HCT116 (cell line): Measurements from ENCODE around the gene KCTD14. TPM values are rescaled to one million over a fixed set of nuclear protein-coding genes. Genes with fewer than 3 reads are reported as not detected.

ENCODE experiments used
- ATAC-seq: fragments of 200-7000 bp; cut with Tn5 transposase; 2 replicates; pipeline ENCODE4 v1.9.1; 2020; ENCODE audit warnings: mild to moderate bottlenecking, moderate library complexity
- BruUV-seq: library from RNA; stranded (reverse); fragments of 400-500 nt; replicated peaks from 2 replicates; lab custom pipeline; 2021; lab: Mats Ljungman, UMichigan
- CTCF ChIA-PET: fragments of 300-600 bp; sonication (Branson Sonifier 250); formaldehyde crosslinking; loops from one replicate; lab custom pipeline; 2021; ENCODE audit warnings: antibody characterized with exemption; lab: Charles Lee
- POLR2A ChIA-PET: fragments of 300-600, 350-600 bp; sonication (Branson Sonifier 250); formaldehyde crosslinking; loops from one replicate; lab custom pipeline; 2021; ENCODE audit warnings: antibody characterized with exemption; lab: Charles Lee
- RAD21 ChIA-PET, 2 experiments: fragments of 300-600 bp; sonication (Branson Sonifier 250); formaldehyde crosslinking; loops; one replicate each; lab custom pipeline; 2023; ENCODE audit warnings: low total read pairs in 2 of 2; ENCODE audit not compliant: uncharacterized antibody in 2 of 2, unreplicated experiment in 2 of 2, low non-redundant PET in 1 of 2; lab: Charles Lee
- DNase-seq: peaks from one replicate; pipeline ENCODE4 v3.0.0-alpha.2; 2010; ENCODE audit warnings: low read depth, low spot score
- H2AFZ ChIP-seq: fragments of 200-600 bp; shearing (Covaris generic), sonication (generic); 2 replicates; pipeline ENCODE4 v1.6.1; 2017; ENCODE audit warnings: low read depth, mixed run types, mixed read lengths, antibody characterized with exemption, low read length; ENCODE audit not compliant: poor library complexity, severe bottlenecking
- H3K27ac ChIP-seq: 2 replicates; pipeline ENCODE4 v1.5.1; 2012; ENCODE audit warnings: low read depth, low read length
- H3K27me3 ChIP-seq: fragments of 200-600 bp; sonication (generic); 2 replicates; pipeline ENCODE4 v1.6.1; 2016; ENCODE audit warnings: mixed run types, low read length, mixed read lengths; ENCODE audit not compliant: insufficient read depth
- H3K36me3 ChIP-seq, 2 experiments: fragments of 200-500 bp in 1 of 2; fragments of 200-600 bp in 1 of 2; sonication (Bioruptor generic) in 1 of 2; sonication (generic) in 1 of 2; 2 replicates each; pipeline versions ENCODE4 v1.5.1 to v1.6.1; 2014 to 2016; ENCODE audit warnings: low read length in 2 of 2, inconsistent platforms in 1 of 2, mixed read lengths in 1 of 2, mixed run types in 1 of 2; ENCODE audit not compliant: insufficient read depth in 2 of 2, control insufficient read depth in 1 of 2
- H3K4me1 ChIP-seq, 2 experiments: fragments of 200-600 bp in 1 of 2; sonication (generic) in 1 of 2; 2 replicates each; pipeline versions ENCODE4 v1.5.1 to v1.6.1; 2012 to 2017; ENCODE audit warnings: low read length in 2 of 2, inconsistent platforms in 1 of 2, mild to moderate bottlenecking in 1 of 2, mixed read lengths in 1 of 2, mixed run types in 1 of 2, moderate library complexity in 1 of 2; ENCODE audit not compliant: insufficient read depth in 2 of 2, control insufficient read depth in 1 of 2
- H3K4me2 ChIP-seq: fragments of 200-600 bp; sonication (generic); 2 replicates; pipeline ENCODE4 v1.6.1; 2017; ENCODE audit warnings: mixed run types, low read length, mixed read lengths
- H3K4me3 ChIP-seq, 2 experiments: fragments of 200-600 bp in 1 of 2; sonication (generic) in 1 of 2; replicated peaks in 1 of 2; 2 replicates each; pipeline ENCODE4 v1.5.1; 2011 to 2016; ENCODE audit warnings: low read length in 2 of 2, control low read depth in 1 of 2, low read depth in 1 of 2, mild to moderate bottlenecking in 1 of 2, mixed read lengths in 1 of 2, mixed run types in 1 of 2
- H3K79me2 ChIP-seq: fragments of 200-600 bp; sonication (generic); 2 replicates; pipeline ENCODE4 v1.6.1; 2017; ENCODE audit warnings: mild to moderate bottlenecking, mixed run types, low read length, moderate library complexity, mixed read lengths; ENCODE audit not compliant: insufficient read depth
- H3K9ac ChIP-seq: fragments of 200-600 bp; sonication (generic); 2 replicates; pipeline ENCODE4 v1.6.1; 2016; ENCODE audit warnings: low read length, mixed read lengths
- H3K9me2 ChIP-seq: fragments of 200-600 bp; sonication (generic), shearing (Covaris generic); 2 replicates; pipeline ENCODE4 v1.6.1; 2017; ENCODE audit warnings: mixed run types, mild to moderate bottlenecking, moderate library complexity; ENCODE audit not compliant: insufficient read depth
- H3K9me3 ChIP-seq, 2 experiments: fragments of 200-500 bp in 1 of 2; fragments of 200-600 bp in 1 of 2; sonication (Bioruptor generic) in 1 of 2; sonication (generic) in 1 of 2; 2 replicates each; pipeline ENCODE4 v1.6.1; 2014 to 2017; ENCODE audit warnings: low read length in 2 of 2, mixed read lengths in 2 of 2, inconsistent platforms in 1 of 2, low read depth in 1 of 2, mild to moderate bottlenecking in 1 of 2, mixed run types in 1 of 2, moderate library complexity in 1 of 2; ENCODE audit not compliant: control insufficient read depth in 1 of 2, insufficient read depth in 1 of 2
- H4K20me1 ChIP-seq: fragments of 200-600 bp; sonication (generic), shearing (Covaris generic); 2 replicates; pipeline ENCODE4 v1.6.1; 2017; ENCODE audit warnings: mixed run types, mild to moderate bottlenecking, moderate library complexity; ENCODE audit not compliant: insufficient read depth
- FOSL1 ChIP-seq: IDR thresholded peaks from 2 replicates; pipeline ENCODE4 v1.6.1; 2012; ENCODE audit warnings: low read depth
- JUND ChIP-seq: IDR thresholded peaks from 2 replicates; pipeline ENCODE4 v1.6.1; 2012
- SIN3A ChIP-seq: IDR thresholded peaks from 2 replicates; pipeline ENCODE4 v1.6.1; 2012; ENCODE audit warnings: low read depth
- SRF ChIP-seq: IDR thresholded peaks from 2 replicates; pipeline ENCODE4 v1.6.1; 2012; ENCODE audit warnings: low read depth
- intact Hi-C: fragments of 100-400 bp; cut with micrococcal nuclease; formaldehyde crosslinking; loops from 2 replicates; pipeline ENCODE4 v1.10.0; 2022
- total RNA-seq: library from RNA; stranded (reverse); gene quantifications from one replicate; pipeline ENCODE4 v1.2.1, GENCODE V29; 2021; ENCODE audit not compliant: unreplicated experiment
- TF ChIP-seq, protein P1 (sequence below): IDR thresholded peaks from 2 replicates; pipeline ENCODE4 v1.6.1; 2011; ENCODE audit warnings: mild to moderate bottlenecking, low read length, moderate library complexity; ENCODE audit not compliant: insufficient replicate concordance; ENCODE audit errors: extremely low read depth

KCTD14 gene
- total RNA-seq, 1 experiment from 2014 or later, result 15.2 TPM

DNA sequence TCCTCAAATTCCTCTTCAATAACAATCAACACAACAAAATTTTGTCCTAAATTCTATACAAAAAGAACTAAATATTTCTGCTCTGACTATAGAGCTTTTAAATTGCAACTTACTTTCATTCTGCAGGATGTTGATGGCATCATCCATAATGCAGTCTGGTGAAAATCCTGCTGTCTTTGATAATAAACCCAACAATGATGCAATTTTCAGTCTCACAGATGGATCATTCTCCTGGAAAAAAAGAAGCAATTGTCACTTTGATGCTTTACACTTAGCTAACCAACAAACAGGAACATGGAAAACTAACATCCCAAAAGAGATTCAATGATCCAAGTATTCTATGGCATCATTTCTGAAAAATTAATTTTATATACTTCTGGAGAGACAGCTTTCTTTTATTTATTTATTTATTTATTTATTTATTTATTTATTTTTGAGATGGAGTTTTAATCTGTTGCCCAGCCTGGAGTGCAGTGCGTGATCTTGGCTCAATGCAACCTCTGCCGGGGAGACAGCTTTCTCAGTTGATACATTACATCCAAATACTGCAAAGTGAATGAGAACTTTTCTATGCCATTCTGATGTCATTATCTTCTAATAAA lies 41.6 kb downstream of the KCTD14 start:
- Histone ChIP-seq H4K20me1 (no peaks in the 10 kb centered on the region), H3K4me3 (no peak overlapping the region), H3K27ac (no peak overlapping the region), H3K4me2 (no peak overlapping the region), H3K27me3 (no peaks in the 10 kb centered on the region), H3K9me2 (no peaks in the 10 kb centered on the region), H3K4me1 (no peaks in the 10 kb centered on the region), H3K79me2 (peaks cover 17% of the 10 kb centered on the region; the same call in 1 of the 2 replicates), H2AFZ (no peak overlapping the region), H3K9me3 (no peaks in the 10 kb centered on the region), H3K9ac (no peak overlapping the region), H3K36me3 (peaks cover 14 to 20% of the 10 kb centered on the region in 2 experiments; a peak in 3 of 4 replicates)
- intact Hi-C loops, result no loop called here
- ATAC-seq, result no peak
- ChIA-PET POLR2A (no interaction called here), CTCF (interaction anchor here (1.0 kb wide), 1 partner anchor 583 kb away, joined by 3 read pairs; no protein-coding TSS in a partner anchor), RAD21 (no interaction called here)
- TF ChIP-seq, protein P1, sequence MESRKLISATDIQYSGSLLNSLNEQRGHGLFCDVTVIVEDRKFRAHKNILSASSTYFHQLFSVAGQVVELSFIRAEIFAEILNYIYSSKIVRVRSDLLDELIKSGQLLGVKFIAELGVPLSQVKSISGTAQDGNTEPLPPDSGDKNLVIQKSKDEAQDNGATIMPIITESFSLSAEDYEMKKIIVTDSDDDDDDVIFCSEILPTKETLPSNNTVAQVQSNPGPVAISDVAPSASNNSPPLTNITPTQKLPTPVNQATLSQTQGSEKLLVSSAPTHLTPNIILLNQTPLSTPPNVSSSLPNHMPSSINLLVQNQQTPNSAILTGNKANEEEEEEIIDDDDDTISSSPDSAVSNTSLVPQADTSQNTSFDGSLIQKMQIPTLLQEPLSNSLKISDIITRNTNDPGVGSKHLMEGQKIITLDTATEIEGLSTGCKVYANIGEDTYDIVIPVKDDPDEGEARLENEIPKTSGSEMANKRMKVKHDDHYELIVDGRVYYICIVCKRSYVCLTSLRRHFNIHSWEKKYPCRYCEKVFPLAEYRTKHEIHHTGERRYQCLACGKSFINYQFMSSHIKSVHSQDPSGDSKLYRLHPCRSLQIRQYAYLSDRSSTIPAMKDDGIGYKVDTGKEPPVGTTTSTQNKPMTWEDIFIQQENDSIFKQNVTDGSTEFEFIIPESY, result no peak
- DNase-seq, result no peak
- BruUV-seq, result no TSS peak

DNA sequence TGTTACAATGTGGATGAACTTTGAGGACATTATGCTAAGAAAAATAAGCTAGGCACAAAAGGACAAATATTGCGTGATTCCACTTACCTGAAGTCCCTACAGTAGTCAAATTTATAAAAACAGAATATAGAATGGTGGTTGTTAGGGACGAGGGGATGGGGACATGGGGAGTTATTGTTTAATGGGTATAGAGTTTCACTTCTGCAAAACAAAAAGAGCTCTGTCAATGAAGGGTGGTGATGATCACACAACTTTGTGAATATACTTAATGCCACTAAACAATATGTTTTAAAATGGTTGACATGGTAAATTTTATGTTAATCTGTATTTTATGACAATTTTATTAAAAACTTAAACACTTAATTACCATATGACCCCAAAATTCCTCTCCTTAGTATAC lies 54.7 kb downstream of the KCTD14 start:
- RAD21 ChIA-PET, result no interaction called here
- intact Hi-C loops, result no loop called here
- no peak for TF ChIP-seq FOSL1
- no peak for TF ChIP-seq SRF
- TF ChIP-seq SIN3A, result no peak
- TF ChIP-seq JUND, result no peak
- TF ChIP-seq, all 23 proteins: peak for 0

More for the DNA sequence above, 54.7 kb downstream of the KCTD14 start:
- ChIA-PET CTCF (no interaction called here), POLR2A (no interaction called here)
- H3K9me2 ChIP-seq, result no peaks in the 10 kb centered on the region
- H3K27me3 ChIP-seq, result no peaks in the 10 kb centered on the region
- no TSS peak for BruUV-seq
- no peaks in the 10 kb centered on the region for H3K4me1 ChIP-seq
- H3K36me3 ChIP-seq, result no peaks in the 10 kb centered on the region; a peak in 1 of 4 replicates
- no peak overlapping the region for H3K9ac ChIP-seq
- no peaks in the 10 kb centered on the region for H3K79me2 ChIP-seq
- H3K4me2 ChIP-seq, result no peak overlapping the region
- H3K27ac ChIP-seq, result no peak overlapping the region
- no peak overlapping the region for H3K4me3 ChIP-seq
- ATAC-seq (no peak), DNase-seq (no peak)
- H2AFZ ChIP-seq, result no peak overlapping the region
- H4K20me1 ChIP-seq, result no peaks in the 10 kb centered on the region
- no peaks in the 10 kb centered on the region for H3K9me3 ChIP-seq
